ENCODE data around the gene GMEB2. TPM values are rescaled to one million over a fixed set of nuclear protein-coding genes. Genes with fewer than 3 reads are reported as not detected.

Gene GMEB2
- total and polyA plus RNA-seq, 10 of the 15 experiments (the other 5 are each of a cell fraction or from before 2014, with no cell fraction given), result 0.08 to 15.1 (median 6.9) TPM

GRCh38 chr20:63561624-63562396 is 65.1 kb downstream of the GMEB2 start:
- Histone ChIP-seq H3K4me2 (ENCODE audit: control insufficient read depth, insufficient read depth) (no peak overlapping the region), H3K27me3 (replicated peaks in 1 of 2; ENCODE audit: control insufficient read depth in 2 of 2, insufficient read depth in 2 of 2, low read length in 1 of 2) (no peaks in the 10 kb centered on the region), H2AFZ (ENCODE audit: control insufficient read depth, low read depth, low read length) (no peak overlapping the region), H3K4me1 (ENCODE audit: control insufficient read depth, insufficient read depth, low read length) (no peaks in the 10 kb centered on the region), H3K27ac (ENCODE audit: control insufficient read depth, insufficient read depth) (no peak overlapping the region), H3K9ac (ENCODE audit: control insufficient read depth, insufficient read depth, low read length) (no peak overlapping the region), H3K79me2 (ENCODE audit: control insufficient read depth, insufficient read depth, low read length) (no peaks in the 10 kb centered on the region), H3K36me3 (ENCODE audit: control insufficient read depth in 2 of 2, insufficient read depth in 2 of 2, low read length in 1 of 2) (no peaks in the 10 kb centered on the region; a peak in 1 of 4 replicates), H3K4me3 (no peak overlapping the region), H4K20me1 (ENCODE audit: control insufficient read depth, insufficient read depth) (no peaks in the 10 kb centered on the region), H3K9me3 (replicated peaks; ENCODE audit: control insufficient read depth, insufficient read depth, low read length) (no peaks in the 10 kb centered on the region; the same call in 2 of the 3 replicates)
- ATAC-seq, result no peak
- ChIA-PET POLR2A (no interaction called here), CTCF (interaction anchor here (1.0 to 1.3 kb wide), 3 partner anchors 7 to 24 kb away, joined by 3 to 4 read pairs (median 3); no protein-coding TSS in a partner anchor), SMC1A (ENCODE audit: uncharacterized antibody, unreplicated experiment) (no interaction called here), RAD21 (ENCODE audit: unreplicated experiment) (interaction anchor here (0.6 to 1.3 kb wide), 2 partner anchors 19 to 23 kb away, joined by 3 read pairs; no protein-coding TSS in a partner anchor)
- intact Hi-C loops (cut with micrococcal nuclease; ENCODE audit: unreplicated experiment), result no loop called here
- no peak for TF ChIP-seq SREBF1 (IDR thresholded peaks at IDR 0.05; ENCODE audit: low read length)
- TF ChIP-seq POLR2A (IDR thresholded peaks at IDR 0.05; ENCODE audit: low read depth, low read length), result 0 out of 2 replicates have a peak, but pooled peaks have one; percentile 4
- in situ Hi-C loops (cut with MboI), result no loop called here
- 83% methylated on average over 31 of the region's 36 CpGs for WGBS (ENCODE audit: insufficient coverage, insufficient replicate concordance, low lambda C conversion rate, missing lambda C conversion rate)
- DNase-seq (ENCODE audit: low read depth, low spot score), result no peak
- BruUV-seq (replicated peaks), result no TSS peak
- FAIRE-seq, result no peak

- Histone ChIP-seq H3K27me3 (replicated peaks in 1 of 2; ENCODE audit: control insufficient read depth in 2 of 2, insufficient read depth in 2 of 2, low read length in 1 of 2) (no peaks in the 10 kb centered on the region), H3K27ac (ENCODE audit: control insufficient read depth, insufficient read depth) (no peak overlapping the region), H3K9me3 (replicated peaks; ENCODE audit: control insufficient read depth, insufficient read depth, low read length) (no peaks in the 10 kb centered on the region; the same call in 2 of the 3 replicates), H3K9ac (ENCODE audit: control insufficient read depth, insufficient read depth, low read length) (no peak overlapping the region), H3K79me2 (ENCODE audit: control insufficient read depth, insufficient read depth, low read length) (no peaks in the 10 kb centered on the region), H3K4me1 (ENCODE audit: control insufficient read depth, insufficient read depth, low read length) (no peaks in the 10 kb centered on the region), H3K4me3 (no peak overlapping the region), H2AFZ (ENCODE audit: control insufficient read depth, low read depth, low read length) (no peak overlapping the region), H4K20me1 (ENCODE audit: control insufficient read depth, insufficient read depth) (no peaks in the 10 kb centered on the region), H3K4me2 (ENCODE audit: control insufficient read depth, insufficient read depth) (no peak overlapping the region), H3K36me3 (ENCODE audit: control insufficient read depth in 2 of 2, insufficient read depth in 2 of 2, low read length in 1 of 2) (no peaks in the 10 kb centered on the region; a peak in 1 of 4 replicates)
- no TSS peak for BruUV-seq (replicated peaks)
- ChIA-PET CTCF (interaction anchor here (1.1 kb wide), 1 partner anchor 23 kb away, joined by 3 read pairs; no protein-coding TSS in a partner anchor), POLR2A (no interaction called here), RAD21 (ENCODE audit: unreplicated experiment) (no interaction called here), SMC1A (ENCODE audit: uncharacterized antibody, unreplicated experiment) (no interaction called here)
- 98% methylated on average over 22 of the region's 26 CpGs for WGBS (ENCODE audit: insufficient coverage, insufficient replicate concordance, low lambda C conversion rate, missing lambda C conversion rate)
- DNase-seq (ENCODE audit: low read depth, low spot score) (no peak), FAIRE-seq (no peak), ATAC-seq (no peak)
- in situ Hi-C loops (cut with MboI) (no loop called here), intact Hi-C loops (cut with micrococcal nuclease; ENCODE audit: unreplicated experiment) (no loop called here)
- peak; percentile 38; the same call in 1 of the 2 replicates for TF ChIP-seq POLR2A (IDR thresholded peaks at IDR 0.05; ENCODE audit: low read depth, low read length)
- TF ChIP-seq PAX8 (IDR thresholded peaks at IDR 0.05), result no peak
Measured at GRCh38 chr20:63560856-63561609, 65.9 kb downstream of the GMEB2 start.
